Uterus (tissue), 4 donors: ENCODE measurements around the gene ULBP3. TPM values are rescaled to one million over a fixed set of nuclear protein-coding genes. Genes with fewer than 3 reads are reported as not detected.
"Not testable (repeated sequence)": the region's sequence is repeated elsewhere in the genome, so short reads cannot be mapped to it uniquely, and the experiment has no call there.

ENCODE experiments used
- DNase-seq, 2 donors: peaks; one replicate each; pipeline ENCODE4 v3.0.0-alpha.2; 2019 to 2020
- H3K27ac ChIP-seq, 2 donors: fragments of 200-600 bp; sonication (generic); 1 replicate in 1 of 2; 2 replicates in 1 of 2; pipeline ENCODE4 v1.5.1; 2016 to 2018
- H3K27me3 ChIP-seq, 2 donors: fragments of 200-600 bp; sonication (generic); one replicate each; pipeline ENCODE4 v1.5.1; 2018 to 2019; ENCODE audit warnings: control low read depth in 1 of 2
- H3K36me3 ChIP-seq, 2 donors: fragments of 200-600 bp; sonication (generic); one replicate each; pipeline ENCODE4 v1.5.1; 2019; ENCODE audit warnings: control low read depth in 1 of 2
- H3K4me1 ChIP-seq, 2 donors: fragments of 200-600 bp; sonication (generic); one replicate each; pipeline ENCODE4 v1.5.1; 2018 to 2019; ENCODE audit warnings: control low read depth in 1 of 2
- H3K4me3 ChIP-seq, 2 donors: fragments of 200-600 bp; sonication (generic); 1 replicate in 1 of 2; 2 replicates in 1 of 2; pipeline ENCODE4 v1.5.1; 2018 to 2019; ENCODE audit warnings: mild to moderate bottlenecking in 1 of 2
- H3K9me3 ChIP-seq, 2 donors: fragments of 200-600 bp; sonication (generic); one replicate each; pipeline ENCODE4 v1.5.1; 2019; ENCODE audit warnings: control low read depth in 1 of 2
- POLR2A ChIP-seq, 2 donors: fragments of 450-650 bp; IDR thresholded peaks; one replicate each; pipeline ENCODE4 v1.6.1; 2016; ENCODE audit warnings: antibody characterized with exemption in 2 of 2, mild to moderate bottlenecking in 1 of 2, moderate library complexity in 1 of 2
- intact Hi-C: fragments of 100-400 bp; cut with DNase I; formaldehyde crosslinking; loops from one replicate; pipeline ENCODE4 v1.15.1; 2023; ENCODE audit warnings: low total_unique reads
- total RNA-seq, 4 donors: library from RNA; depleted of rRNA in 3 of 4; stranded (reverse); fragments of >200 nt in 3 of 4; gene quantifications; one replicate each; pipeline versions ENCODE4 v1.1.0 to v1.2.4, GENCODE V29; 2014 to 2023
- TF ChIP-seq, protein P1 (sequence below), 4 experiments: fragments of 200-600 bp in 2 of 4; fragments of 450-650 bp in 2 of 4; sonication (generic) in 2 of 4; IDR thresholded peaks; one replicate each; pipeline ENCODE4 v1.5.1; 2016 to 2019; ENCODE audit warnings: antibody characterized with exemption in 4 of 4, mild to moderate bottlenecking in 2 of 4, moderate library complexity in 1 of 4
- donor health status: DM: yes; HTN: yes; CAD: no.

ULBP3 gene
- total RNA-seq, 4 donors from 2014 or later = 0.61 to 2.9 TPM; not detected in 2

DNA sequence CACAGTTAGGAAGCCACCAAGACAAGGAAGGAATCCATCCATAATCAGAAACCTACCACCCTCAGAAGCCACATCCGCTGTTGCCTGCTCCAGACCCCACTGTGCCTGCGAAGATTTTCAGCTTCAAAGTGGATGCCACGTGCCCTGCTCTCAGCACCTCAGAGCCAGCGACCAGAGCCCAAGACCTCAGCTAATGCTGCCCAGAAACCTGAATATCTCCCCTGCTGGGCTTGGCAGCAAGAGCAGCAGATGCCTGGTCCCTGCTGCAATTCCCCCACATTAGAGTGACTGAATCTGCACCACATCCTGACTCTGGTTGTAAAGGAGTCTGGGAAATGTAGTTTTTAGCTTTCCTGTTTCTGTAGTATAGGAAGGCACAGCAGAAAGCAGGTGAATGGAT, 10.7 kb upstream of the ULBP3 start:
- H3K9me3 ChIP-seq = no peaks in the 10 kb centered on the region
- TF ChIP-seq, protein P1, sequence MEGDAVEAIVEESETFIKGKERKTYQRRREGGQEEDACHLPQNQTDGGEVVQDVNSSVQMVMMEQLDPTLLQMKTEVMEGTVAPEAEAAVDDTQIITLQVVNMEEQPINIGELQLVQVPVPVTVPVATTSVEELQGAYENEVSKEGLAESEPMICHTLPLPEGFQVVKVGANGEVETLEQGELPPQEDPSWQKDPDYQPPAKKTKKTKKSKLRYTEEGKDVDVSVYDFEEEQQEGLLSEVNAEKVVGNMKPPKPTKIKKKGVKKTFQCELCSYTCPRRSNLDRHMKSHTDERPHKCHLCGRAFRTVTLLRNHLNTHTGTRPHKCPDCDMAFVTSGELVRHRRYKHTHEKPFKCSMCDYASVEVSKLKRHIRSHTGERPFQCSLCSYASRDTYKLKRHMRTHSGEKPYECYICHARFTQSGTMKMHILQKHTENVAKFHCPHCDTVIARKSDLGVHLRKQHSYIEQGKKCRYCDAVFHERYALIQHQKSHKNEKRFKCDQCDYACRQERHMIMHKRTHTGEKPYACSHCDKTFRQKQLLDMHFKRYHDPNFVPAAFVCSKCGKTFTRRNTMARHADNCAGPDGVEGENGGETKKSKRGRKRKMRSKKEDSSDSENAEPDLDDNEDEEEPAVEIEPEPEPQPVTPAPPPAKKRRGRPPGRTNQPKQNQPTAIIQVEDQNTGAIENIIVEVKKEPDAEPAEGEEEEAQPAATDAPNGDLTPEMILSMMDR (IDR thresholded peaks at IDR 0.05) = no peak
- TF ChIP-seq POLR2A (IDR thresholded peaks at IDR 0.05) = no peak
- intact Hi-C loops = loop anchor here (10.0 kb wide), 1 partner anchor 735 kb away; no protein-coding TSS in a partner anchor

GRCh38 chr6:150078788-150079187, 9.9 kb upstream of the ULBP3 start:
- intact Hi-C loops = no loop called here
- Histone ChIP-seq H3K27me3 (no peaks in the 10 kb centered on the region), H3K9me3 (no peaks in the 10 kb centered on the region), H3K4me3 (no peak overlapping the region), H3K4me1 (no peaks in the 10 kb centered on the region), H3K36me3 (no peaks in the 10 kb centered on the region), H3K27ac (no peak overlapping the region)
- TF ChIP-seq, protein P1 (IDR thresholded peaks at IDR 0.05) = no peak
- no peak for TF ChIP-seq POLR2A (IDR thresholded peaks at IDR 0.05)
- no peak for DNase-seq

More for the DNA sequence above, 10.7 kb upstream of the ULBP3 start:
- DNase-seq = no peak
- Histone ChIP-seq H3K27ac (no peak overlapping the region), H3K4me1 (no peaks in the 10 kb centered on the region), H3K36me3 (no peaks in the 10 kb centered on the region), H3K27me3 (no peaks in the 10 kb centered on the region), H3K4me3 (no peak overlapping the region)

- no peaks in the 10 kb centered on the region for H3K27me3 ChIP-seq
- H3K27ac ChIP-seq = no peak overlapping the region
- intact Hi-C loops = no loop called here
- H3K4me3 ChIP-seq = no peak overlapping the region
- H3K9me3 ChIP-seq = no peaks in the 10 kb centered on the region
- no peak for DNase-seq
- no peak for TF ChIP-seq POLR2A (IDR thresholded peaks at IDR 0.05)
- TF ChIP-seq, protein P1 (IDR thresholded peaks at IDR 0.05) = no peak
- no peaks in the 10 kb centered on the region for H3K36me3 ChIP-seq
- H3K4me1 ChIP-seq = no peaks in the 10 kb centered on the region
Measured at GRCh38 chr6:150076196-150076893, 7.4 kb upstream of the ULBP3 start.

- TF ChIP-seq, protein P1 (IDR thresholded peaks at IDR 0.05) = no peak
- no peak for TF ChIP-seq POLR2A (IDR thresholded peaks at IDR 0.05)
- Histone ChIP-seq H3K4me3 (no peak overlapping the region), H3K9me3 (no peaks in the 10 kb centered on the region), H3K27me3 (no peaks in the 10 kb centered on the region), H3K4me1 (no peaks in the 10 kb centered on the region), H3K36me3 (no peaks in the 10 kb centered on the region), H3K27ac (no peak overlapping the region)
- intact Hi-C loops = no loop called here
- DNase-seq = no peak
Measured at GRCh38 chr6:150075034-150075421, 6.1 kb upstream of the ULBP3 start.

DNA sequence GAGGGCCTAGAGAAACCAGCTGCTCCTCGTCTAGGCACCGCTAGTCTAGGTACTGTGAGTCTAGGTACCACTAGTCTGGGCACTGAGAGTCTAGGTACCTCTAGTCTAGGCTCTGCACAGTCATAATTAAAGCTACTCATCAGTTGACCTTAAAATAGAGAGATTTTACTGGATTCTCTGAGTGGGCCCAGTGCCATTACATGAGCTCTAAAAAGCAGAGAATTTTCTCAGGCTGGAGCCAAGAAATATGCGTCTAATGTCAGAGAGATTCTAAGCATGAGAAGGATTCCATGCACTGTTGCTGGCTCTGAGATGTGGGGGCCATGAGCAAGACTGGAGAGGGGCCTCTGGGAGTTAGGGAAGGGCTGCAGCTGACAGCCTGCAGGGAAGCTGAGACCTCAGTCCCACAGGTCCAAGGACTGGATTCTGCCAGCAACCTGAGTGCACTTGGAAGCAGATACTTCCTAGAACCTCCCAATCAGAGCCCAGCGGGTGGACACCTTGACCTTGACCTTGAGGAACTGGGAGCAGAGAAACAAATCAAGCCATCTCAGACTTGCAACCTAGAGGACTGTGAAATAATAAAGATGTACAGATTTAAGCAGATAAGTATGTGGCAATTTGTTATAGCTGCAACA, 5.6 kb upstream of the ULBP3 start:
- H3K4me3 ChIP-seq, H3K27me3 ChIP-seq, DNase-seq, H3K27ac ChIP-seq, H3K36me3 ChIP-seq, H3K9me3 ChIP-seq, H3K4me1 ChIP-seq, intact Hi-C loops: not testable (repeated sequence)
